HEK293 (cell line): Measurements from ENCODE around the gene ID1.

Experiments used
- CTCF ChIA-PET: fragments of 350-600 bp; formaldehyde crosslinking; extraction: SDS; loops from one replicate; lab custom pipeline; 2021; ENCODE audit warnings: antibody characterized with exemption; lab: Yijun Ruan, JAX
- POLR2A ChIA-PET: fragments of 300-600 bp; formaldehyde crosslinking; extraction: SDS; loops from one replicate; lab custom pipeline; 2020; ENCODE audit warnings: antibody characterized with exemption, inconsistent platforms; lab: Yijun Ruan, JAX
- H3K27ac ChIP-seq: fragments of 200-500 bp; sonication (Bioruptor generic); 2 replicates; pipeline ENCODE4 v1.5.1; 2014; ENCODE audit warnings: low read depth, low read length, control low read depth, inconsistent platforms; ENCODE audit errors: extremely low read depth
- H3K36me3 ChIP-seq, 2 experiments: fragments of 200-500 bp in 1 of 2; sonication (Bioruptor generic) in 1 of 2; 1 replicate in 1 of 2; 2 replicates in 1 of 2; pipeline ENCODE4 v1.5.1; 2014 to 2017; ENCODE audit warnings: inconsistent platforms in 2 of 2, low read length in 2 of 2; ENCODE audit not compliant: control insufficient read depth in 2 of 2, insufficient read depth in 1 of 2
- H3K4me1 ChIP-seq: fragments of 200-500 bp; sonication (Bioruptor generic); 2 replicates; pipeline ENCODE4 v1.5.1; 2014; ENCODE audit warnings: mild to moderate bottlenecking, low read length, inconsistent platforms; ENCODE audit not compliant: control insufficient read depth, insufficient read depth
- H3K4me3 ChIP-seq: 2 replicates; pipeline ENCODE4 v1.5.1; 2011; ENCODE audit warnings: low read depth, mild to moderate bottlenecking, control low read depth, low read length, moderate library complexity
- H3K9me3 ChIP-seq: fragments of 200-500 bp; sonication (Bioruptor generic); 2 replicates; pipeline ENCODE4 v1.5.1; 2014; ENCODE audit warnings: low read depth, low read length, inconsistent platforms; ENCODE audit not compliant: control insufficient read depth, insufficient read depth
- PRDM1 ChIP-seq: fragments of 450-650 bp; formaldehyde crosslinking; IDR thresholded peaks from 2 replicates; pipeline ENCODE4; 2016; ENCODE audit warnings: missing biosample characterization, missing genetic modification characterization
- ZBTB17 ChIP-seq: fragments of 450-650 bp; formaldehyde crosslinking; IDR thresholded peaks from 2 replicates; pipeline ENCODE4 v1.5.1; 2016; ENCODE audit warnings: missing biosample characterization, missing genetic modification characterization
- ZBTB7A ChIP-seq: fragments of 450-650 bp; formaldehyde crosslinking; IDR thresholded peaks from 2 replicates; pipeline ENCODE4 v1.5.1; 2016; ENCODE audit warnings: low read depth, missing biosample characterization, missing genetic modification characterization
- ZFP69B ChIP-seq: fragments of 450-650 bp; formaldehyde crosslinking; IDR thresholded peaks from 2 replicates; pipeline ENCODE4 v1.5.1; 2016; ENCODE audit warnings: missing biosample characterization, missing genetic modification characterization
- ZNF10 ChIP-seq: fragments of 450-650 bp; formaldehyde crosslinking; IDR thresholded peaks from 2 replicates; pipeline ENCODE4 v1.5.1; 2017; ENCODE audit warnings: missing biosample characterization, missing genetic modification characterization
- ZNF133 ChIP-seq: fragments of 450-650 bp; formaldehyde crosslinking; IDR thresholded peaks from 2 replicates; pipeline ENCODE4 v1.5.1; 2016; ENCODE audit warnings: missing biosample characterization, missing genetic modification characterization
- ZNF311 ChIP-seq: fragments of 450-650 bp; formaldehyde crosslinking; IDR thresholded peaks from 2 replicates; pipeline ENCODE4 v1.5.1; 2017; ENCODE audit warnings: missing biosample characterization, missing genetic modification characterization, borderline replicate concordance
- TF ChIP-seq, protein P1 (sequence below): fragments of 450-650 bp; formaldehyde crosslinking; IDR thresholded peaks from 2 replicates; pipeline ENCODE4 v1.5.1; 2016; ENCODE audit warnings: missing biosample characterization, missing genetic modification characterization
- TF ChIP-seq, protein P2 (sequence below): fragments of 450-650 bp; formaldehyde crosslinking; IDR thresholded peaks from 2 replicates; pipeline ENCODE4 v1.5.1; 2016; ENCODE audit warnings: missing biosample characterization, missing genetic modification characterization
- TF ChIP-seq, protein P3 (sequence below): fragments of 450-650 bp; formaldehyde crosslinking; IDR thresholded peaks from 2 replicates; pipeline ENCODE4 v1.5.1; 2016; ENCODE audit warnings: missing biosample characterization, missing genetic modification characterization
- TF ChIP-seq, protein P4 (sequence below): fragments of 450-650 bp; formaldehyde crosslinking; IDR thresholded peaks from 2 replicates; pipeline ENCODE4 v1.5.1; 2016; ENCODE audit warnings: missing biosample characterization, missing genetic modification characterization

Gene ID1

DNA sequence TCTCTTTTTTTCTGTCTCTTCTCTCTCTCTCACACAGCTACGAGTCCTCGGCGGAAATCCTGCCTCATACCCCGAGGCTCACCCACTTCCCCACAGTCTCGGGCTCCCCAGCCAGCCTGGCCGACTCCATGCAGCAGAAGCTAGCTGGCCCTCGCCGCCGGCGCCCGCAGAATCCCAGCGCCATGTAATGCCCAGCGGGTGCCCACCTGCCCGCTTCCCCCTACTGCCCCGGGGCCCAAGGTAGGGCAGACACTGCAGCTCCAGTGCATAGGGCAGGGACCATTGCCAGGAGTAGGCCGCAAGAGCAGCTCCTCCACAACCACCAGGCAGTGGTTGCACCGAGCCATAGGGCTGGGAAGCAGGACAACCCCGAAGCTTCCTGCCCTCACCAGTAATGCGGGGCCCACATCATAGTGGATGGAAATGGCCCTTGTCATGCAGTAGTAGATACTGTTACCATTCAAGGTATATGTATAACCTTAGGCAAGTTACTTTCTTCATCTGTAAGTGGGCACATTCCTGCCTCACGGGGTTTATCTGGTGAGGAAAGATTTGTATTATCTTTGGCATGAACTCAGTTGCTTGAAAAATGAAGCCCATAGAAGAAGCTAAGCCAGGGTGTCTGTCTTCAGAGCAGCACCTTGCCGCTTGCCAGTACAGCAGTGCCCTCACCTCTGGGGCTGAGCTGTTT, 36.9 kb upstream of the ID1 start:
- Histone ChIP-seq H3K9me3 (no peaks in the 10 kb centered on the region), H3K36me3 (peaks cover 19 to 62% of the 10 kb centered on the region in 2 experiments; a peak in 2 of 3 replicates), H3K4me1 (peaks cover 6% of the 10 kb centered on the region), H3K4me3 (no peak overlapping the region), H3K27ac (peak overlapping the region; percentile 32; the same call in 1 of the 2 replicates)
- no peak for TF ChIP-seq PRDM1
- TF ChIP-seq, protein P1, sequence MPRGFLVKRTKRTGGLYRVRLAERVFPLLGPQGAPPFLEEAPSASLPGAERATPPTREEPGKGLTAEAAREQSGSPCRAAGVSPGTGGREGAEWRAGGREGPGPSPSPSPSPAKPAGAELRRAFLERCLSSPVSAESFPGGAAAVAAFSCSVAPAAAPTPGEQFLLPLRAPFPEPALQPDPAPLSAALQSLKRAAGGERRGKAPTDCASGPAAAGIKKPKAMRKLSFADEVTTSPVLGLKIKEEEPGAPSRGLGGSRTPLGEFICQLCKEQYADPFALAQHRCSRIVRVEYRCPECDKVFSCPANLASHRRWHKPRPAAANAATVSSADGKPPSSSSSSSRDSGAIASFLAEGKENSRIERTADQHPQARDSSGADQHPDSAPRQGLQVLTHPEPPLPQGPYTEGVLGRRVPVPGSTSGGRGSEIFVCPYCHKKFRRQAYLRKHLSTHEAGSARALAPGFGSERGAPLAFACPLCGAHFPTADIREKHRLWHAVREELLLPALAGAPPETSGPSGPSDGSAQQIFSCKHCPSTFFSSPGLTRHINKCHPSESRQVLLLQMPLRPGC, result no peak
- TF ChIP-seq ZFP69B, result peak; percentile 76
- TF ChIP-seq, protein P2, sequence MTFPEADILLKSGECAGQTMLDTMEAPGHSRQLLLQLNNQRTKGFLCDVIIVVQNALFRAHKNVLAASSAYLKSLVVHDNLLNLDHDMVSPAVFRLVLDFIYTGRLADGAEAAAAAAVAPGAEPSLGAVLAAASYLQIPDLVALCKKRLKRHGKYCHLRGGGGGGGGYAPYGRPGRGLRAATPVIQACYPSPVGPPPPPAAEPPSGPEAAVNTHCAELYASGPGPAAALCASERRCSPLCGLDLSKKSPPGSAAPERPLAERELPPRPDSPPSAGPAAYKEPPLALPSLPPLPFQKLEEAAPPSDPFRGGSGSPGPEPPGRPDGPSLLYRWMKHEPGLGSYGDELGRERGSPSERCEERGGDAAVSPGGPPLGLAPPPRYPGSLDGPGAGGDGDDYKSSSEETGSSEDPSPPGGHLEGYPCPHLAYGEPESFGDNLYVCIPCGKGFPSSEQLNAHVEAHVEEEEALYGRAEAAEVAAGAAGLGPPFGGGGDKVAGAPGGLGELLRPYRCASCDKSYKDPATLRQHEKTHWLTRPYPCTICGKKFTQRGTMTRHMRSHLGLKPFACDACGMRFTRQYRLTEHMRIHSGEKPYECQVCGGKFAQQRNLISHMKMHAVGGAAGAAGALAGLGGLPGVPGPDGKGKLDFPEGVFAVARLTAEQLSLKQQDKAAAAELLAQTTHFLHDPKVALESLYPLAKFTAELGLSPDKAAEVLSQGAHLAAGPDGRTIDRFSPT (tag by site-specific recombination), result peak; percentile 52
- TF ChIP-seq, protein P3, sequence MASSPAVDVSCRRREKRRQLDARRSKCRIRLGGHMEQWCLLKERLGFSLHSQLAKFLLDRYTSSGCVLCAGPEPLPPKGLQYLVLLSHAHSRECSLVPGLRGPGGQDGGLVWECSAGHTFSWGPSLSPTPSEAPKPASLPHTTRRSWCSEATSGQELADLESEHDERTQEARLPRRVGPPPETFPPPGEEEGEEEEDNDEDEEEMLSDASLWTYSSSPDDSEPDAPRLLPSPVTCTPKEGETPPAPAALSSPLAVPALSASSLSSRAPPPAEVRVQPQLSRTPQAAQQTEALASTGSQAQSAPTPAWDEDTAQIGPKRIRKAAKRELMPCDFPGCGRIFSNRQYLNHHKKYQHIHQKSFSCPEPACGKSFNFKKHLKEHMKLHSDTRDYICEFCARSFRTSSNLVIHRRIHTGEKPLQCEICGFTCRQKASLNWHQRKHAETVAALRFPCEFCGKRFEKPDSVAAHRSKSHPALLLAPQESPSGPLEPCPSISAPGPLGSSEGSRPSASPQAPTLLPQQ (tag by site-specific recombination), result peak; percentile 89
- TF ChIP-seq ZBTB7A (tag by site-specific recombination), result no peak
- POLR2A ChIA-PET, result interaction anchor here (1.1 to 8.7 kb wide), 6 partner anchors 8 to 156 kb away, joined by 3 to 255 read pairs (median 8); partner anchors contain the start of gene ID1
- CTCF ChIA-PET, result interaction anchor here (0.6 to 25.7 kb wide), 15 partner anchors 9 to 162 kb away, joined by 3 to 1204 read pairs (median 5); partner anchors contain the start of genes COX4I2, DEFB121 and ID1

DNA sequence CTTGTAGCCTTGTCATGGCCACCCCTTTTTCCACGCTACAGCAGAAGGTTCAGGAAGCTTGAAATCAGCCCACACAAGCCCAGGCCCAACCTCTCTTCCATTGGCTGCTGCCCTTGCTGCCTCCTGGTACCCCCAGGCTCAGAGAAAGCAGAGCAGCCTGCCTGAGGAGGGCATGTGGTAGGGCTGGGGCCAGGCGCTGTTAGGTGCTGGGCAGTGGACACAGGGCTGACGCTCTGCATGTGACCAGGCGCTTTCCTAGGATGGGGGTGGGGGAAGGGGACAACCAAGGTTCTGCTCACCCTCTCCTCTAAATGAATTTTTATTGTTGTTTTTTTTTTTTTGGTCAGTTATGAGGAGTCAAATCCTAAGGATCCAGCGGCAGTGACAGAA, 36.3 kb upstream of the ID1 start:
- Histone ChIP-seq H3K4me1 (peaks cover 10% of the 10 kb centered on the region), H3K27ac (peak overlapping the region; percentile 32; the same call in 1 of the 2 replicates)

More for the DNA sequence above, 36.3 kb upstream of the ID1 start:
- no peak for TF ChIP-seq ZBTB17 (tag by site-specific recombination)
- no peak for TF ChIP-seq ZNF133
- TF ChIP-seq ZNF10, result no peak
- TF ChIP-seq, protein P4, sequence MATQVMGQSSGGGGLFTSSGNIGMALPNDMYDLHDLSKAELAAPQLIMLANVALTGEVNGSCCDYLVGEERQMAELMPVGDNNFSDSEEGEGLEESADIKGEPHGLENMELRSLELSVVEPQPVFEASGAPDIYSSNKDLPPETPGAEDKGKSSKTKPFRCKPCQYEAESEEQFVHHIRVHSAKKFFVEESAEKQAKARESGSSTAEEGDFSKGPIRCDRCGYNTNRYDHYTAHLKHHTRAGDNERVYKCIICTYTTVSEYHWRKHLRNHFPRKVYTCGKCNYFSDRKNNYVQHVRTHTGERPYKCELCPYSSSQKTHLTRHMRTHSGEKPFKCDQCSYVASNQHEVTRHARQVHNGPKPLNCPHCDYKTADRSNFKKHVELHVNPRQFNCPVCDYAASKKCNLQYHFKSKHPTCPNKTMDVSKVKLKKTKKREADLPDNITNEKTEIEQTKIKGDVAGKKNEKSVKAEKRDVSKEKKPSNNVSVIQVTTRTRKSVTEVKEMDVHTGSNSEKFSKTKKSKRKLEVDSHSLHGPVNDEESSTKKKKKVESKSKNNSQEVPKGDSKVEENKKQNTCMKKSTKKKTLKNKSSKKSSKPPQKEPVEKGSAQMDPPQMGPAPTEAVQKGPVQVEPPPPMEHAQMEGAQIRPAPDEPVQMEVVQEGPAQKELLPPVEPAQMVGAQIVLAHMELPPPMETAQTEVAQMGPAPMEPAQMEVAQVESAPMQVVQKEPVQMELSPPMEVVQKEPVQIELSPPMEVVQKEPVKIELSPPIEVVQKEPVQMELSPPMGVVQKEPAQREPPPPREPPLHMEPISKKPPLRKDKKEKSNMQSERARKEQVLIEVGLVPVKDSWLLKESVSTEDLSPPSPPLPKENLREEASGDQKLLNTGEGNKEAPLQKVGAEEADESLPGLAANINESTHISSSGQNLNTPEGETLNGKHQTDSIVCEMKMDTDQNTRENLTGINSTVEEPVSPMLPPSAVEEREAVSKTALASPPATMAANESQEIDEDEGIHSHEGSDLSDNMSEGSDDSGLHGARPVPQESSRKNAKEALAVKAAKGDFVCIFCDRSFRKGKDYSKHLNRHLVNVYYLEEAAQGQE (tag by site-specific recombination), result no peak
- TF ChIP-seq ZNF311, result no peak
- CTCF ChIA-PET, result interaction anchor here (0.8 to 25.7 kb wide), 11 partner anchors 9 to 155 kb away, joined by 3 to 1204 read pairs (median 6); partner anchors contain the start of gene ID1
- no peaks in the 10 kb centered on the region for H3K9me3 ChIP-seq
- no peak overlapping the region for H3K4me3 ChIP-seq
- POLR2A ChIA-PET, result interaction anchor here (1.1 to 8.7 kb wide), 6 partner anchors 9 to 155 kb away, joined by 3 to 255 read pairs (median 8); partner anchors contain the start of gene ID1
- H3K36me3 ChIP-seq, result peaks cover 13 to 56% of the 10 kb centered on the region in 2 experiments; a peak in 2 of 3 replicates
